H1 (cell line): ENCODE measurements around the gene LTBP1. TPM values are rescaled to one million over a fixed set of nuclear protein-coding genes. Genes with fewer than 3 reads are reported as not detected.

Experiments used
- CTCF ChIA-PET: fragments of 300-600 bp; sonication (Branson Sonifier 250); formaldehyde crosslinking; loops from one replicate; lab custom pipeline; 2021; ENCODE audit not compliant: partially characterized antibody; lab: Charles Lee
- POLR2A ChIA-PET: fragments of 300-600 bp; sonication (Branson Sonifier 250); formaldehyde crosslinking; loops from one replicate; lab custom pipeline; 2021; ENCODE audit warnings: inconsistent platforms; ENCODE audit not compliant: partially characterized antibody; lab: Charles Lee
- DNase-seq, 2 experiments: peaks; one replicate each; pipeline versions ENCODE4 v3.0.0 to v3.0.0-alpha.2; 2010 to 2022; ENCODE audit warnings: low spot score in 2 of 2, low read depth in 1 of 2, mixed read lengths in 1 of 2
- FAIRE-seq: peaks from 2 replicates; lab custom pipeline; 2011; peaks lifted over from hg19 to GRCh38; lab: Jason Lieb, UNC
- H2AFZ ChIP-seq: 2 replicates; pipeline ENCODE4 v1.8.1; 2012; ENCODE audit warnings: low read length, inconsistent platforms
- H2AK5ac ChIP-seq: 2 replicates; pipeline ENCODE4 v1.6.1; 2013; ENCODE audit warnings: low read depth, low read length
- H2BK120ac ChIP-seq: replicated peaks from 2 replicates; pipeline ENCODE3; 2013; ENCODE audit warnings: low read depth, low read length, inconsistent platforms
- H2BK12ac ChIP-seq: 2 replicates; pipeline ENCODE4 v1.6.1; 2013; ENCODE audit warnings: low read depth, low read length
- H2BK15ac ChIP-seq: 2 replicates; pipeline ENCODE4 v1.6.1; 2013; ENCODE audit warnings: low read length
- H2BK20ac ChIP-seq: 2 replicates; pipeline ENCODE4 v1.6.1; 2013; ENCODE audit warnings: low read length
- H2BK5ac ChIP-seq: 2 replicates; pipeline ENCODE4 v1.6.1; 2013; ENCODE audit warnings: low read depth, low read length
- H3K14ac ChIP-seq: 2 replicates; pipeline ENCODE4 v1.6.1; 2013; ENCODE audit warnings: inconsistent platforms; ENCODE audit not compliant: insufficient read length
- H3K18ac ChIP-seq: 2 replicates; pipeline ENCODE4 v1.6.1; 2013; ENCODE audit warnings: low read length; ENCODE audit errors: extremely low read depth
- H3K23ac ChIP-seq: 2 replicates; pipeline ENCODE4 v1.6.1; 2013; ENCODE audit warnings: inconsistent platforms; ENCODE audit not compliant: insufficient read length
- H3K23me2 ChIP-seq: 2 replicates; pipeline ENCODE4 v1.6.1; 2013; ENCODE audit warnings: low read depth, low read length
- H3K27ac ChIP-seq: 2 replicates; pipeline ENCODE4 v1.6.1; 2011; ENCODE audit warnings: low read depth, low read length, inconsistent platforms
- H3K27me3 ChIP-seq, 4 experiments: replicated peaks in 1 of 4; 1 replicate in 1 of 4; 2 replicates in 3 of 4; pipeline versions ENCODE4 v1.6.1 to v1.8.1; 2011 to 2013; ENCODE audit warnings: low read length in 3 of 4, mild to moderate bottlenecking in 3 of 4, inconsistent platforms in 2 of 4, mixed read lengths in 2 of 4, moderate library complexity in 1 of 4; ENCODE audit not compliant: control insufficient read depth in 3 of 4, insufficient read depth in 3 of 4; ENCODE audit errors: extremely low read depth in 1 of 4
- H3K36me3 ChIP-seq, 4 experiments: 2 replicates each; pipeline versions ENCODE4 v1.6.1 to v1.8.1; 2011 to 2013; ENCODE audit warnings: mild to moderate bottlenecking in 4 of 4, low read length in 3 of 4, moderate library complexity in 2 of 4, control low read depth in 1 of 4, inconsistent platforms in 1 of 4; ENCODE audit not compliant: insufficient read depth in 4 of 4, control insufficient read depth in 2 of 4
- H3K4ac ChIP-seq: replicated peaks from 2 replicates; pipeline ENCODE3; 2013; ENCODE audit warnings: low read length, low read depth, mixed read lengths, inconsistent platforms; ENCODE audit not compliant: insufficient read length
- H3K4me1 ChIP-seq, 4 experiments: replicated peaks in 1 of 4; 1 replicate in 1 of 4; 2 replicates in 3 of 4; pipeline versions ENCODE4 v1.6.1 to v1.8.1; 2011 to 2013; ENCODE audit warnings: low read length in 3 of 4, inconsistent platforms in 2 of 4, mixed read lengths in 1 of 4; ENCODE audit not compliant: insufficient read depth in 4 of 4, control insufficient read depth in 3 of 4
- H3K4me2 ChIP-seq, 2 experiments: 2 replicates each; pipeline versions ENCODE4 v1.6.1 to v1.8.1; 2011 to 2013; ENCODE audit warnings: low read depth in 2 of 2, low read length in 2 of 2, control low read depth in 1 of 2, inconsistent platforms in 1 of 2, mild to moderate bottlenecking in 1 of 2; ENCODE audit not compliant: insufficient read depth in 1 of 2
- H3K4me3 ChIP-seq, 4 experiments: fragments of 200-600, 300-600 bp in 1 of 4; sonication (generic), shearing (Covaris generic), sonication (Bioruptor Twin) in 1 of 4; 2 replicates each; pipeline versions ENCODE4 v1.5.1 to v1.8.1; 2011 to 2016; ENCODE audit warnings: low read length in 4 of 4, low read depth in 3 of 4, control low read depth in 2 of 4, inconsistent platforms in 2 of 4, mild to moderate bottlenecking in 2 of 4, mixed read lengths in 1 of 4, moderate library complexity in 1 of 4; ENCODE audit not compliant: insufficient read depth in 2 of 4; ENCODE audit errors: extremely low read depth in 1 of 4
- H3K56ac ChIP-seq: replicated peaks from 2 replicates; pipeline ENCODE3; 2013; ENCODE audit warnings: low read depth, mild to moderate bottlenecking, mixed read lengths, low read length, inconsistent platforms; ENCODE audit not compliant: insufficient read length
- H3K79me1 ChIP-seq: 2 replicates; pipeline ENCODE4 v1.6.1; 2013; ENCODE audit warnings: low read depth, low read length, control low read depth
- H3K79me2 ChIP-seq, 2 experiments: 2 replicates each; pipeline versions ENCODE4 v1.6.1 to v1.8.1; 2012 to 2013; ENCODE audit warnings: low read length in 2 of 2, mild to moderate bottlenecking in 2 of 2, inconsistent platforms in 1 of 2; ENCODE audit not compliant: insufficient read depth in 2 of 2, control insufficient read depth in 1 of 2
- H3K9ac ChIP-seq, 4 experiments: replicated peaks in 1 of 4; 1 replicate in 1 of 4; 2 replicates in 3 of 4; pipeline versions ENCODE4 v1.6.1 to v1.8.1; 2011 to 2013; ENCODE audit warnings: low read depth in 3 of 4, low read length in 3 of 4, control low read depth in 2 of 4, mild to moderate bottlenecking in 2 of 4, moderate library complexity in 2 of 4, inconsistent platforms in 1 of 4; ENCODE audit errors: extremely low read depth in 1 of 4
- H3K9me3 ChIP-seq, 2 experiments: 2 replicates each; pipeline versions ENCODE4 v1.6.1 to v1.8.1; 2012 to 2013; ENCODE audit warnings: mild to moderate bottlenecking in 2 of 2, moderate library complexity in 2 of 2, control low read depth in 1 of 2, inconsistent platforms in 1 of 2, low read depth in 1 of 2, low read length in 1 of 2, mixed read lengths in 1 of 2; ENCODE audit not compliant: insufficient read depth in 2 of 2
- H4K20me1 ChIP-seq, 2 experiments: replicated peaks in 1 of 2; 2 replicates each; pipeline versions ENCODE3 to v1.8.1; 2011 to 2013; ENCODE audit warnings: inconsistent platforms in 2 of 2, low read length in 2 of 2, mild to moderate bottlenecking in 1 of 2; ENCODE audit not compliant: insufficient read depth in 2 of 2, control insufficient read depth in 1 of 2
- H4K5ac ChIP-seq: 2 replicates; pipeline ENCODE4 v1.6.1; 2013; ENCODE audit warnings: low read length, low read depth, mixed read lengths, inconsistent platforms; ENCODE audit not compliant: insufficient read length
- H4K8ac ChIP-seq: 2 replicates; pipeline ENCODE4 v1.8.0; 2013; ENCODE audit warnings: mild to moderate bottlenecking, moderate library complexity, low read length, inconsistent platforms; ENCODE audit not compliant: insufficient read depth; ENCODE audit errors: extremely low read depth
- H4K91ac ChIP-seq: replicated peaks from 2 replicates; pipeline ENCODE3; 2013; ENCODE audit warnings: low read length, mixed read lengths, inconsistent platforms; ENCODE audit not compliant: insufficient read length
- ATF2 ChIP-seq: IDR thresholded peaks from 2 replicates; pipeline ENCODE4 v1.6.1; 2012; ENCODE audit warnings: low read length, inconsistent platforms
- CREB1 ChIP-seq: IDR thresholded peaks from 2 replicates; pipeline ENCODE4 v1.6.1; 2012; ENCODE audit warnings: inconsistent platforms
- CTCF ChIP-seq, 3 experiments: IDR thresholded peaks; 1 replicate in 2 of 3; 2 replicates in 1 of 3; pipeline versions ENCODE4 v1.5.1 to v1.6.1; 2011; ENCODE audit warnings: low read length in 3 of 3, mild to moderate bottlenecking in 3 of 3, inconsistent platforms in 2 of 3, low read depth in 1 of 3, moderate library complexity in 1 of 3; ENCODE audit not compliant: insufficient read depth in 1 of 3; ENCODE audit errors: control extremely low read depth in 1 of 3
- EP300 ChIP-seq, 2 experiments: IDR thresholded peaks; 1 replicate in 1 of 2; 2 replicates in 1 of 2; pipeline ENCODE4 v1.6.1; 2011 to 2012; ENCODE audit warnings: low read depth in 2 of 2, low read length in 2 of 2, mild to moderate bottlenecking in 2 of 2, borderline replicate concordance in 1 of 2, inconsistent platforms in 1 of 2, moderate library complexity in 1 of 2
- KDM4A ChIP-seq: IDR thresholded peaks from one replicate; pipeline ENCODE4 v1.7.1; 2012; ENCODE audit warnings: low read depth, mild to moderate bottlenecking, moderate library complexity, low read length, inconsistent platforms; ENCODE audit not compliant: severe bottlenecking
- NANOG ChIP-seq: IDR thresholded peaks from 2 replicates; pipeline ENCODE4 v1.6.1; 2011; ENCODE audit warnings: low read length, low read depth, mild to moderate bottlenecking, inconsistent platforms; ENCODE audit not compliant: insufficient read depth, poor library complexity, severe bottlenecking
- POLR2A ChIP-seq, 2 experiments: IDR thresholded peaks; 1 replicate in 1 of 2; 2 replicates in 1 of 2; pipeline ENCODE4 v1.6.1; 2011; ENCODE audit warnings: low read depth in 2 of 2, low read length in 2 of 2, mild to moderate bottlenecking in 2 of 2; ENCODE audit errors: control extremely low read depth in 1 of 2
- RAD21 ChIP-seq, 2 experiments: IDR thresholded peaks in 1 of 2; conservative IDR thresholded peaks in 1 of 2; 2 replicates each; pipeline ENCODE4 v1.6.1; 2011; ENCODE audit warnings: low read depth in 2 of 2, low read length in 2 of 2, improper control_type of control experiment in 1 of 2, inconsistent platforms in 1 of 2, mild to moderate bottlenecking in 1 of 2, moderate library complexity in 1 of 2
- RNF2 ChIP-seq: fragments of 200-900, 300-1000 bp; sonication (generic); IDR thresholded peaks from 2 replicates; pipeline ENCODE4 v1.7.1; 2016; ENCODE audit warnings: borderline replicate concordance, low read depth, mild to moderate bottlenecking, antibody characterized with exemption, low read length; ENCODE audit not compliant: poor library complexity, severe bottlenecking; ENCODE audit errors: missing control alignments
- WGBS, 2 experiments: shearing (Covaris generic) in 1 of 2; methylation state at CpG; one replicate each; pipeline versions ENCODE4 v1.1.6 to v1.1.7; 2013 to 2015; ENCODE audit warnings: low lambda C conversion rate in 2 of 2, mixed read lengths in 2 of 2, inconsistent platforms in 1 of 2, low coverage in 1 of 2, missing lambda C conversion rate in 1 of 2; ENCODE audit not compliant: insufficient replicate concordance in 2 of 2, insufficient coverage in 1 of 2, insufficient read length in 1 of 2; ENCODE audit errors: extremely low coverage in 1 of 2, missing lambda C conversion rate in 1 of 2; 5-methylcytosine and 5-hydroxymethylcytosine counted together
- polyA plus RNA-seq, 7 experiments: library from polyadenylated mRNA; depleted of rRNA in 3 of 7; stranded (reverse) in 5 of 7; unstranded in 2 of 7; fragments of >200 nt in 5 of 7; fragments of 200-250 nt in 2 of 7; gene quantifications; 1 replicate in 5 of 7; 2 replicates in 1 of 7; 4 replicates in 1 of 7; pipeline versions ENCODE4 v1.2.1 to v1.2.3, GENCODE V29; 2011 to 2013; ENCODE audit warnings: missing spikeins in 2 of 7, mixed read lengths in 2 of 7
- total RNA-seq: library from RNA; stranded (reverse); fragmentation: NEBNext Ultra II Directional; extraction: Animal tissue kit (Norgen Biotek cat#: 25700); gene quantifications from 2 replicates; pipeline ENCODE4 v1.2.1, GENCODE V29; 2021

Gene LTBP1
- total and polyA plus RNA-seq, 2 of the 8 experiments (the other 6 are each of a cell fraction or from before 2014, with no cell fraction given) = 15.4 to 24.7 TPM

DNA sequence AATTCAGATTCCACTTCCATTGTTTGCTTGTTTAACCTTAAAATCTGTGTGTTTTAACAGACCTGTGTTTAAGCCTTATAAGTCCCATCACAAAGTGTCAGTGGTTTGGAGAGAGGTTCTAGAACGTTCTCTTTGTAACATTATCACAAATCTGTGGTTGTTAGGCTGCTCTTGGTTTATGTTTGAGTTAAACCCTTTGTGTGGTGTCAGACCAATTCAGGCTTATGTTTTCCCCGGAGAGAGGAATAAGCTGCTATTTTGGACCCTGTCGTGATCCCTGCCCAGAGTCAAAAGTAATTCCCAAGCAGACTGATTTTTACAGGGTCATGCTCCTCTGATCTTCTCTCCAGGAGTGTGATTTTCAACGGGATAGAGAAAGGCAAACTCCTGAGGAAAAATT, 43.8 kb upstream of the LTBP1 start:
- Histone ChIP-seq H3K4me3 (no peak overlapping the region), H3K23me2 (no peaks in the 10 kb centered on the region; the same call in 1 of the 2 replicates), H3K27ac (no peak overlapping the region), H2AK5ac (no peak overlapping the region), H2BK5ac (no peak overlapping the region), H4K20me1 (no peaks in the 10 kb centered on the region), H4K8ac (no peak overlapping the region), H3K9ac (no peak overlapping the region), H2BK20ac (no peak overlapping the region), H4K91ac (no peak overlapping the region), H3K36me3 (no peaks in the 10 kb centered on the region), H3K27me3 (no peaks in the 10 kb centered on the region), H3K56ac (no peak overlapping the region), H3K9me3 (no peaks in the 10 kb centered on the region; a peak in 1 of 4 replicates), H2BK120ac (no peak overlapping the region), H3K23ac (no peak overlapping the region), H3K79me2 (no peaks in the 10 kb centered on the region), H2BK12ac (no peak overlapping the region), H3K4me1 (no peaks in the 10 kb centered on the region), H3K18ac (no peak overlapping the region), H3K79me1 (no peaks in the 10 kb centered on the region), H4K5ac (no peak overlapping the region), H2BK15ac (no peak overlapping the region), H3K14ac (no peak overlapping the region), H2AFZ (peak overlapping the region; percentile 48; the same call in 1 of the 2 replicates), H3K4me2 (no peak overlapping the region), H3K4ac (no peak overlapping the region)
- ChIA-PET POLR2A (no interaction called here), CTCF (no interaction called here)
- 71% methylated on average over 4 of the region's 4 CpGs; no CpG with 5 or more reads in 1 of the 2 experiments for WGBS, 2 experiments
- FAIRE-seq (no peak), DNase-seq (no peak)
- TF ChIP-seq NANOG (no peak), CTCF (IDR thresholded peaks at IDR 0.05; ENCODE audit: control extremely low read depth in 1 of 3, insufficient read depth in 1 of 3, low read depth in 1 of 3, low read length in 3 of 3) (no peak), POLR2A (IDR thresholded peaks at IDR 0.05; ENCODE audit: control extremely low read depth in 1 of 2, low read depth in 2 of 2, low read length in 2 of 2) (no peak), KDM4A (no peak), RNF2 (no peak), EP300 (IDR thresholded peaks at IDR 0.05; ENCODE audit: borderline replicate concordance in 1 of 2, low read depth in 2 of 2, low read length in 2 of 2) (no peak), CREB1 (no peak), ATF2 (no peak), RAD21 (IDR thresholded peaks at IDR 0.05 in 1 of 2, conservative IDR thresholded peaks at IDR 0.05 in 1 of 2; ENCODE audit: low read depth in 2 of 2, low read length in 2 of 2) (no peak)
